HepG2 (cell line): ENCODE data around the gene ABCB9. TPM values are rescaled to one million over a fixed set of nuclear protein-coding genes. Genes with fewer than 3 reads are reported as not detected.

Experiments
- FOSL2 ChIP-seq: sonication (generic); formaldehyde crosslinking; IDR thresholded peaks from 2 replicates; pipeline ENCODE4 v1.4.0; 2020; ENCODE audit warnings: missing genetic modification reagents
- polyA plus RNA-seq, 8 experiments: library from polyadenylated mRNA; depleted of rRNA in 3 of 8; stranded (reverse) in 7 of 8; unstranded in 1 of 8; fragments of >200 nt; fragmentation: Illumina TruSeq in 4 of 8; extraction: Trizol in 4 of 8; gene quantifications; 2 replicates each; pipeline versions ENCODE4 v1.2.1 to v1.2.3, GENCODE V29; 2011 to 2016; ENCODE audit warnings: low read depth in 4 of 8, missing spikeins in 1 of 8, mixed read lengths in 1 of 8; ENCODE audit not compliant: insufficient read depth in 1 of 8
- total RNA-seq, 5 experiments: library from RNA; depleted of rRNA; stranded (reverse); fragments of >200 nt; fragmentation: Illumina TruSeq; extraction: Trizol; gene quantifications; 2 replicates each; pipeline ENCODE4 v1.2.3, GENCODE V29; 2016; ENCODE audit warnings: low read depth in 1 of 5
- TF ChIP-seq, protein P1 (sequence below): sonication (generic); formaldehyde crosslinking; IDR thresholded peaks from 2 replicates; pipeline ENCODE4 v1.4.0; 2020; ENCODE audit warnings: mild to moderate bottlenecking, missing genetic modification reagents

Gene ABCB9
- total and polyA plus RNA-seq, 2 of the 13 experiments (the other 11 are each of a cell fraction or from before 2014, with no cell fraction given): 5.1 to 6.0 TPM

- TF ChIP-seq, protein P1, sequence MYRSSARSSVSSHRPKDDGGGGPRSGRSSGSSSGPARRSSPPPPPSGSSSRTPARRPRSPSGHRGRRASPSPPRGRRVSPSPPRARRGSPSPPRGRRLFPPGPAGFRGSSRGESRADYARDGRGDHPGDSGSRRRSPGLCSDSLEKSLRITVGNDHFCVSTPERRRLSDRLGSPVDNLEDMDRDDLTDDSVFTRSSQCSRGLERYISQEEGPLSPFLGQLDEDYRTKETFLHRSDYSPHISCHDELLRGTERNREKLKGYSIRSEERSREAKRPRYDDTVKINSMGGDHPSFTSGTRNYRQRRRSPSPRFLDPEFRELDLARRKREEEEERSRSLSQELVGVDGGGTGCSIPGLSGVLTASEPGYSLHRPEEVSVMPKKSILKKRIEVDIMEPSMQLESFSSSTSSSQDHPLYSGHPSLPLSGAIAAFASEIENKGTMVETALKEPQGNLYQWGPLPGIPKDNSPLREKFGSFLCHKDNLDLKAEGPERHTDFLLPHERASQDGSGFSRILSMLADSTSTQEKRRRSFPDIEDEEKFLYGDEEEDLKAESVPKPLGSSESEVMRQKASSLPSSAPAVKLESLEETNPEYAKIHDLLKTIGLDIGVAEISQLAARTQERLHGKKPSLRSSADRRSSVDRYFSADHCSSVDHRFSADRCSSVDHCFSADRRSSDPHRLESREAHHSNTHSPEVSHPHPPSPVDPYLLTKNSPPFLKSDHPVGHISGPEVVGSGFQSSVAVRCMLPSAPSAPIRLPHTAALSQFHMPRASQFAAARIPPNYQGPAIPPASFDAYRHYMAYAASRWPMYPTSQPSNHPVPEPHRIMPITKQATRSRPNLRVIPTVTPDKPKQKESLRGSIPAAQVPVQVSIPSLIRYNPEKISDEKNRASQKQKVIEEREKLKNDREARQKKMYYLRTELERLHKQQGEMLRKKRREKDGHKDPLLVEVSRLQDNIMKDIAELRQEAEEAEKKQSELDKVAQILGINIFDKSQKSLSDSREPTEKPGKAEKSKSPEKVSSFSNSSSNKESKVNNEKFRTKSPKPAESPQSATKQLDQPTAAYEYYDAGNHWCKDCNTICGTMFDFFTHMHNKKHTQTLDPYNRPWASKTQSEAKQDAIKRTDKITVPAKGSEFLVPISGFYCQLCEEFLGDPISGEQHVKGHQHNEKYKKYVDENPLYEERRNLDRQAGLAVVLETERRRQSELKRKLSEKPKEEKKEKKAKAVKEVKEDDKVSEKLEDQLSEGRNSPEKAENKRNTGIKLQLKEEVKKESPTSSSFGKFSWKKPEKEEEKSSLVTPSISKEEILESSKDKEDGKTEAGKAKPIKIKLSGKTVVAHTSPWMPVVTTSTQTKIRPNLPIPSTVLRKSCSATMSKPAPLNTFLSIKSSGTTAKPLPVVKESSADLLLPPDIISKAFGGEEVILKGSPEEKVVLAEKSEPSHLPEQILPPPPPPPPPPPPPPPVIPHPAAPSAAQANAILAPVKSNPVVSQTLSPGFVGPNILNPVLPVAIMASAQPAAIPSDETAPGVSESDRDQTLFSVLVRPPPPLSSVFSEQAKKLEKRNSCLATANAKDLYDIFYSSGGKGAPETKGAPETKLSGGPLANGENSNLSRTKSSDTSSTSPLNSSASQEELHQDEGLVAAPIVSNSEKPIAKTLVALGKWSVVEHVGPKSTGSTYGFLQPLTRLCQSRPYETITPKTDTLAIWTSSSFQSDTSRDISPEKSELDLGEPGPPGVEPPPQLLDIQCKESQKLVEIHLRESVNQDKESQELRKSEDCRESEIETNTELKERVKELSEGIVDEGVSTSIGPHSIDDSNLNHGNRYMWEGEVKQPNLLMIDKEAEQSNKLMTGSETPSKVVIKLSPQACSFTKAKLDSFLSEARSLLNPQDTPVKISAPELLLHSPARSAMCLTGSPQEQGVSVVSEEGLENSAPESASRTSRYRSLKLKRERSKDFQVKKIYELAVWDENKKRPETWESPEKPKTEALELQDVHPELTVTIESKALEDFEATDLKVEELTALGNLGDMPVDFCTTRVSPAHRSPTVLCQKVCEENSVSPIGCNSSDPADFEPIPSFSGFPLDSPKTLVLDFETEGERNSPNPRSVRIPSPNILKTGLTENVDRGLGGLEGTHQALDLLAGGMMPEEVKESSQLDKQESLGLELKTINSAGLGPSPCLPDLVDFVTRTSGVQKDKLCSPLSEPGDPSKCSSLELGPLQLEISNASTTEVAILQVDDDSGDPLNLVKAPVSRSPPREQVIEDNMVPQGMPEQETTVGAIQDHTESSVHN (CRISPR knock-in tag): no peak
- 0 out of 2 replicates have a peak, but pooled peaks have one; percentile 18 for TF ChIP-seq FOSL2 (CRISPR knock-in tag)
These were observed 21.4 kb downstream of the ABCB9 start (continued) for GRCh38 chr12:122944605-122945592.
